Measurements from ENCODE around the gene SGCA. TPM values are rescaled to one million over a fixed set of nuclear protein-coding genes. Genes with fewer than 3 reads are reported as not detected.

Gene SGCA
- total RNA-seq, 2 donors from 2014 or later, result 0.31 to 4.7 TPM

DNA sequence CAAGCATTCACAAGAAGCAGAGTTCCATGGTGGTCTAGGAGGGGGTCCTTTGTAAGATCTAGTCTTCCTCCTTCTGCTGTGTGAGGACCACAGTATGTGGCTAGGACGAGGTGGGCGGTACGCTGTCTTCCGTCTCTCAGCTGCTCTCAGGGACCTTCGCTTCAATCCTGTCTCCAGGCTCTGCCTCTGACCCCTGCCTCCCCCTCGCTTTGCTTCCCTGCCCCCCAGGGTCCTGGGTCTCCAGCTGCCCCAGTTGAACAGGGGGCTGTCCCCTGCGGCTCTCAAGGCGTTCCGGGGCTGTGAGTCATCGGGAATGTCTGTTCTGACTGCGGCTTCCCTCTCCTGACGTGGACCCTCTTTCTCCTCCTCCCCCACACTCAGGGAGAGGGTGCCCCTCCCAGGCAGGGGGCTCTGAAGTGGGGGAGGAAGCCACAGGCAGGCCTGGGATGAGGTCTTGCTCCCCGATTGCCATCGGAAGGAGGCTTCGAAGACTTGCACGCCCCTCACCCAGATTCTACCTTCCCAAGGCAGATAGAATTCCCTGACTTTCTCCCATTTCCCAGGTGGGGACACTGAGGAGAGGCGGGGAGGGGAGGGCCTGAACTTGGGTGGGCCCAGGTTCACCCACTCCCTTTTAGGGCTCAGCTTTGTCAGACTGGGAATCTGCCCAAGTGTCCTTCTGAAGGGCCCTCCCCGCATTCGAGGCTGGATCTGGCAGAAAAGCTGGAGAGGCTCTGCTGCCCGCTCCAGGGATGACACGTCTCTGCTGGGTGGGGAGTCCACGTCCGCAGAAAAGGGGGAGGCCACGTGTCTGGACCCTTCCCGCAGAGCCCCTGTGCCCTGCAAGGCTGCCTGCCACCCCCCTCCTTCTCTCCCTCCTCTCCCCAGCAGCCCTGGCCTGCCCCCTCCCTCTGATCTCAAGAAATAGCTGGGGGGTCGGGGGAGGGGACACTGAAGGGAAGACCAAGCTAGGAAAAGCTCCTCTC, 44.7 kb downstream of the SGCA start:
- peak; percentile 43 for ATAC-seq
- DNase-seq, result peak; percentile 48 to 66
- intact Hi-C loops (cut with DNase I, micrococcal nuclease), result no loop called here

- ATAC-seq (no peak), DNase-seq (no peak)
- intact Hi-C loops (cut with DNase I, micrococcal nuclease), result no loop called here
Measured at GRCh38 chr17:50211249-50212120, 45.7 kb downstream of the SGCA start.

DNA sequence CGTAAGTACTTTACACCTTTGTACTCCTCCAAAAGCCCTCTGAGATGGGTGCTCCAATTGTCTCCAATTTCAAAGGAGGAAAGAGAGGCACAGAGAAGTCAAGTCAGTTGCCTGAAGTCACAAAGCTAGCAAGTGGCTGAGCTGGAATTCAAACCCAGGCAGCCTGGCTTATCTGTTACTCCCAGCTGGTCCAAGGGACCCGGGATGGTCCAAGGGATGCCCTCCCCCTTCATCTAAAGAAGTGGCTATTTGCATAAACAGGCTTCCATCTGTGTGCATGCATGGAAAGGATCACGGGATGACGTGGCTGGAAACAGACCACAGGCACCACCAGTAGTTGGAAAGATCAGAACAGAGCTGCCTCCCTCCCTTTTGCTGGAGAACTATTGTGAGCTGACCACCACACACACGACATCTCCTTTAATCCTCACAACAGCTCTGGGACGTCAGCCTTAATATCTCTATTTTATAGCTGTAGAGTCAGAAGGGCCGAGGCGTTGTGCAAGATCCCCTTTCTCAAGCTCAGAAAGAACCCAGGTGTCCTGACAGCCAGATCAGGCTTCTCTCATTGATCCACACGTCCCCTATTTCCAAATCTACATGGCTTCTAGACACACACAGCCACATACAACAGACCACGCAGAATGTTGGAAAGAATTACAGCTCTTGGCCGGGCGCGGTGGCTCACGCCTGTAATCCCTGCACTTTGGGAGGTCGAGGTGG, 46.5 kb downstream of the SGCA start:
- intact Hi-C loops (cut with DNase I, micrococcal nuclease), result no loop called here
- DNase-seq (peak in 1 of 2 donors; percentile 51), ATAC-seq (no peak)

- intact Hi-C loops (cut with DNase I, micrococcal nuclease), result no loop called here
- DNase-seq, result no peak
- no peak for ATAC-seq
Measured at GRCh38 chr17:50213026-50214022, 47.5 kb downstream of the SGCA start.

GRCh38 chr17:50214976-50215760, 49.4 kb downstream of the SGCA start:
- ATAC-seq (no peak), DNase-seq (no peak)
- intact Hi-C loops (cut with DNase I, micrococcal nuclease), result no loop called here

- ATAC-seq, result no peak
Measured at GRCh38 chr17:50217591-50217990, 51.8 kb downstream of the SGCA start.

DNA sequence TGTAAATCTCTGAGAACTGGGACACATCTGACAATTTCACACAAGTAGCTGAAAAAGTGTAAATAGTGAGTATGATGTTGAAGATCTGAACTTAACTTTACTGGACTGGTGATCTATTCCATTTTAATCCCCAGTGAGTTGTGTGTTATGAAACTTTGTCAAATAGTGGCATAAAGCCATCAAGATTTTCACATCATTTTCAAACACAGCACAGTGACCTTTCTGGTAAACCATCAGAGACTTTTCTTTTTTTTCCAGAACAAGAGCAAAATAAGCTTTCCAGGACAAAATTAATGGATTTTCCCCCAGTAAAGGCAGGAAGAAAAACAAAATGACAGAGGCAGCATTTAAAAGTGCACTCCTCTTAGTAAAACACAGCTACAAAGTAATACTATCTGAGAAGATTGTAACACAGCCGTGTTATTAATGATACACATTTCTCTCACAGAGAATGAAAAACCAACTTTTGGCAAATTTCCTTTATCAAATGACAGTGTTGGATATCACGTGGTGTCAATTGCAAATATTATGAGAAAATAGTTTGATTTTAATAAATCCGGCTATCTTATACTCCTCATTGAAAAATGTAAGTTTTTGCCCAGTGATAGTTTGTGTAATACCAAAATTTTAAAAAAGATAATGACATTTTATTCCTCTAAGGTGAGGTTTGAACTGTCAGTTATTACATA, 52.4 kb downstream of the SGCA start:
- no peak for ATAC-seq
- DNase-seq, result no peak
- intact Hi-C loops (cut with DNase I, micrococcal nuclease), result no loop called here

More at GRCh38 chr17:50217591-50217990, 51.8 kb downstream of the SGCA start:
- no peak for DNase-seq
- intact Hi-C loops (cut with DNase I, micrococcal nuclease), result no loop called here

DNA sequence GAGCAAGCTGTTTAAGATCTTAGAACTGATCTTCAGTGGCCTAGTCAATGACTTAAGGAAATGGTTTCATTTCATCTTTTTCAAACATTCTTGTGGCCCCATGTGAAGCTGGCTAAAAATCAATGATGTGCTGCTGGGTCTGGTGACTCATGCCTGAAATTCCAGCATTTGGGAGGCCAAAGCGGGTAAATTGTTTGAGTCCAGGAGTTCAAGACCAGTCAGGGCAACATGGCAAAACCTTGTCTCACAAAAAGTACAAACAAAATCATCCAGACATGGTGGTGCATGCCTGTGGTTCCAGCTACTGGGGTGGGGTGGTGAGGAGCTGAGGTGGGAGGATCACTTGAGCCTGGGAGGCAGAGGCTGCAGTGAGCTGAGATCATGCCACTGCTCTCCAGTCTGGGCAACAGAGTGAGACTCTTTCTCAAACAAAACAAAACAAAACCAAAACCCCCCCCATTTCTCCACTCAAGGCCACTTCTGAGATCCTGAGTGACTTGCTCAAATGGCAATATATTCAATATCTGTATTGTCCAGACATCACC, 53.0 kb downstream of the SGCA start:
- ATAC-seq (no peak), DNase-seq (no peak)
- intact Hi-C loops (cut with DNase I, micrococcal nuclease), result no loop called here

DNA sequence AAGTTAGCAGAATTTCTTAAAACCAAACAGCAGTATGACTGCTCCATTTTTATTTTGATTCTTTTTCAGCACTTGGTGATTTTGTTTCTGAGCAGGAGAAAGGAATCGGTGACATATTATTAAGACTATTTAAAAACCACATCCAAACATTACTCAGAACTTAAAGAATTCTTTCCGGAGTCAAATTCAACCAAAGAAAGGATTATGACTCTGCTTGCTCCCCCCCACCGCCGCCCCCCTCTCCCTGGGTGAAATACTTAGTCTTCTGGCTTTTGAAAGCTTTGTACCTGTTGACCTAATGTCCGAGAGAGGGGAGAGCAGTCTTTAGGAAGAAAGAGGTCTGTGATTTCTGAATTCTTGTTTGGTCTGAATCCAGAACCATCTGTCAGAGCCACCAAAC, 53.5 kb downstream of the SGCA start:
- intact Hi-C loops (cut with DNase I, micrococcal nuclease), result no loop called here
- ATAC-seq, result no peak
- DNase-seq, result no peak

DNA sequence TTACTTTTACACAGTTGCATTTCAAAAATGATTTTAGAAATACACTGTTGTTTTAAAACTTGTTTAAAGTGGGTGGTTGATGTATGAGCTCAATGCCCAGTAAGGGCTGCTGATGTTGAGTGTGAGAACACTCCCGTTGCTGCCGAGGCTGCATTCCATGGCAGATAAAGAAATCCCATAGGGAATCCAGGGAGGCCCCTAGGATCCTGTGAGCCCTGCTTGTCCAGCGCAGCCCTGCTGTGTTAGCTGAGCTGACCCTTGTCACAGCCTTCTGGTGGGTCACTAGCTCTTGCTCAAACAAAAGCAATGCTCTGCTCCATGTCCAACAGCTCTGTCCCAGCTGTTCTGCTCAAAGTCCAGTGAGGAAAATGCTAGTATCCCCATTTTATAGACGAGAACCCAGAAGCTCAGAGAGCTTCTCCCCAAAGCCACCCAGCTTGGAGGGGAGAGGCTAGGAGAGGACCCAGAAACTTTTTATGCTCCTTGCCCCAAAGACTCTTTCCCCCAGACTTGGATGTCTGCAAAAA, 54.2 kb downstream of the SGCA start:
- no peak for DNase-seq
- ATAC-seq, result no peak
- intact Hi-C loops (cut with DNase I, micrococcal nuclease), result no loop called here

DNA sequence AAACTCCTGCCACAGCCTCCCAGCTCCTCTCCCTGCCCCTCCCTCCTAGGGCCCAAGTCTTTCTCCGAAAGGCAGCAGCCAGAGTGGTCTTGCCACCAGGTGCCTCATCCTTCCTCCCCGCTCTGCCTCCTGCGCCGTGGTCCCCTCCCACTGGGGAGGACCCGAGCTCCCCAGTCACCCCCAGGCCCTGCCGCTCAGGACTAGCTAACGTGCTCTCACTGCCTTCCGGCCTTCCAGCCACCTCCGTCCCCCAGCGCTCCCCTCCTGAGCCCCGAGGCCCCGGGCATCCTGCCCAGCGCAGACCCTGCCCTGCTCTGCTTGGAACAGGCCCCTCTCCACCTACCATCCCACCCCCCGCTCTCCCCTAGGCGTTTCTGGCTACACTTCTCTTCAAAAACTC, 55.0 kb downstream of the SGCA start:
- intact Hi-C loops (cut with DNase I, micrococcal nuclease), result no loop called here
- no peak for DNase-seq

GRCh38 chr17:50221266-50221863, 55.6 kb downstream of the SGCA start:
- intact Hi-C loops (cut with DNase I, micrococcal nuclease), result no loop called here
- DNase-seq (no peak), ATAC-seq (no peak)

More for the DNA sequence above, 55.0 kb downstream of the SGCA start:
- ATAC-seq, result no peak

DNA sequence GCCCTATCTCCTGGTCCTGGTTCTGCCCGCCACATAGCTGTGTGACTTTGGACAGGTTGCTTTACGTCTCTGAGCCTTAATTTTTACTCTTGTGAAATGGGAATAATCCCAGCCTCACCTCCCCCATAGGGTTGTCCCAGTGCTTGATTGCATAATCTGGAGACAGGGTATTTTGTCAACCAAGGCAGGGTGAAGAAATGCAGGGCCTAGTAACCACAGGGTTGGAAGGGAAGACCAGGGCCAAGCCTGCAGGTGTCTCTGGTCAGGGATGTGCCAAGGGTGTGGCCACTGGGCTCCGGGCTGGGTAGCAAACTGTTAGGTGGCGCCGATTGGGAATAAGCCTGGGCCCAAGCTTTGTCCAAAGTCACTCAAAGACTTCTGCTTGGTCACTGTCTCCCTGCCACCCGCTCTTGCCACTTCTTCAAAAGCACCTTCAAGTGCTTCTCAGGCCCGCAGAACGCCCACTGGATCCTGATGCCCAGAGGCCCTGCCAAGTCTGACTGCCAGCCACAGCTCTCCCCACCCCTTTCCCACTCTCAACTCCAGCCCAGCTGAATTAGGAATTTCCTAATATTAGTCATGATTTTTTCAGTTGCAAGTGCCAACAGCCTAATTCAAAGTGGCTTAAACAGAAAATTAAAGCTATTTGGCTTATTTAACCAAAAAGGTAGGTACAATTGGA, 56.2 kb downstream of the SGCA start:
- intact Hi-C loops (cut with DNase I, micrococcal nuclease), result no loop called here
- ATAC-seq (no peak), DNase-seq (no peak)

GRCh38 chr17:50222922-50223321, 57.1 kb downstream of the SGCA start:
- ATAC-seq (no peak), DNase-seq (no peak)
- intact Hi-C loops (cut with DNase I, micrococcal nuclease), result no loop called here

Data from left colon (tissue), 2 donors.